Skeletal muscle satellite cell (primary cell): ENCODE results near the gene TSHZ2.

ENCODE experiments used
- H3K27me3 ChIP-seq: 2 replicates; pipeline ENCODE4 v1.7.0; 2013; ENCODE audit warnings: low read length; ENCODE audit not compliant: control insufficient read depth, insufficient read depth
- H3K36me3 ChIP-seq: 2 replicates; pipeline ENCODE4 v1.7.0; 2013; ENCODE audit warnings: mild to moderate bottlenecking, control low read depth, low read length; ENCODE audit not compliant: insufficient read depth
- H3K4me1 ChIP-seq: 2 replicates; pipeline ENCODE4 v1.7.0; 2013; ENCODE audit warnings: low read length; ENCODE audit not compliant: control insufficient read depth, insufficient read depth
- H3K4me2 ChIP-seq: 2 replicates; pipeline ENCODE4 v1.7.0; 2013; ENCODE audit warnings: mild to moderate bottlenecking, low read length
- H3K4me3 ChIP-seq: 2 replicates; pipeline ENCODE4 v1.7.0; 2013; ENCODE audit warnings: low read length
- H3K9ac ChIP-seq: 2 replicates; pipeline ENCODE4 v1.7.0; 2013; ENCODE audit warnings: mild to moderate bottlenecking, low read depth, low read length, moderate library complexity
- H3K9me3 ChIP-seq: replicated peaks from 2 replicates; pipeline ENCODE4 v1.7.0; 2013; ENCODE audit warnings: mild to moderate bottlenecking, control low read depth, low read length

Gene TSHZ2

GRCh38 chr20:53212018-53212417 is 239.9 kb downstream of the TSHZ2 start:
- Histone ChIP-seq H3K4me2 (no peak overlapping the region), H3K4me1 (no peaks in the 10 kb centered on the region), H3K36me3 (no peaks in the 10 kb centered on the region), H3K27me3 (peaks cover 6% of the 10 kb centered on the region), H3K4me3 (no peak overlapping the region), H3K9me3 (no peaks in the 10 kb centered on the region), H3K9ac (no peak overlapping the region)

GRCh38 chr20:53214392-53214791 is 242.2 kb downstream of the TSHZ2 start:
- no peaks in the 10 kb centered on the region for H3K4me1 ChIP-seq
- no peak overlapping the region for H3K9ac ChIP-seq
- no peaks in the 10 kb centered on the region for H3K36me3 ChIP-seq
- H3K4me3 ChIP-seq, result no peak overlapping the region
- H3K4me2 ChIP-seq, result no peak overlapping the region
- peaks cover 7% of the 10 kb centered on the region for H3K27me3 ChIP-seq
- no peaks in the 10 kb centered on the region for H3K9me3 ChIP-seq

GRCh38 chr20:53215166-53215565 is 243.0 kb downstream of the TSHZ2 start:
- H3K9me3 ChIP-seq, result no peaks in the 10 kb centered on the region
- no peak overlapping the region for H3K4me3 ChIP-seq
- H3K4me1 ChIP-seq, result no peaks in the 10 kb centered on the region
- no peak overlapping the region for H3K4me2 ChIP-seq
- no peak overlapping the region for H3K9ac ChIP-seq
- H3K36me3 ChIP-seq, result no peaks in the 10 kb centered on the region
- H3K27me3 ChIP-seq, result peaks cover 7% of the 10 kb centered on the region

- no peak overlapping the region for H3K4me3 ChIP-seq
- H3K27me3 ChIP-seq, result peaks cover 7% of the 10 kb centered on the region
- no peaks in the 10 kb centered on the region for H3K9me3 ChIP-seq
- no peaks in the 10 kb centered on the region for H3K36me3 ChIP-seq
- H3K4me1 ChIP-seq, result no peaks in the 10 kb centered on the region
- no peak overlapping the region for H3K9ac ChIP-seq
- H3K4me2 ChIP-seq, result no peak overlapping the region
Observed at GRCh38 chr20:53216478-53216855, 244.3 kb downstream of the TSHZ2 start.

GRCh38 chr20:53216856-53217576 is 244.9 kb downstream of the TSHZ2 start:
- H3K9me3 ChIP-seq, result no peaks in the 10 kb centered on the region
- no peak overlapping the region for H3K9ac ChIP-seq
- H3K4me1 ChIP-seq, result no peaks in the 10 kb centered on the region
- no peak overlapping the region for H3K4me3 ChIP-seq
- no peak overlapping the region for H3K4me2 ChIP-seq
- H3K27me3 ChIP-seq, result peaks cover 7% of the 10 kb centered on the region
- no peaks in the 10 kb centered on the region for H3K36me3 ChIP-seq

GRCh38 chr20:53220482-53221307 is 248.5 kb downstream of the TSHZ2 start:
- Histone ChIP-seq H3K4me3 (no peak overlapping the region), H3K9ac (no peak overlapping the region), H3K4me1 (no peaks in the 10 kb centered on the region), H3K9me3 (no peaks in the 10 kb centered on the region), H3K27me3 (peaks cover 7% of the 10 kb centered on the region), H3K4me2 (no peak overlapping the region), H3K36me3 (no peaks in the 10 kb centered on the region)

- no peak overlapping the region for H3K4me2 ChIP-seq
- H3K36me3 ChIP-seq, result no peaks in the 10 kb centered on the region
- no peak overlapping the region for H3K4me3 ChIP-seq
- no peaks in the 10 kb centered on the region for H3K9me3 ChIP-seq
- H3K27me3 ChIP-seq, result peaks cover 3% of the 10 kb centered on the region
- no peak overlapping the region for H3K9ac ChIP-seq
- no peaks in the 10 kb centered on the region for H3K4me1 ChIP-seq
Observed at GRCh38 chr20:53221731-53222130, 249.6 kb downstream of the TSHZ2 start.

GRCh38 chr20:53222416-53222815 is 250.3 kb downstream of the TSHZ2 start:
- Histone ChIP-seq H3K4me2 (no peak overlapping the region), H3K4me1 (no peaks in the 10 kb centered on the region), H3K4me3 (no peak overlapping the region), H3K36me3 (no peaks in the 10 kb centered on the region), H3K9me3 (no peaks in the 10 kb centered on the region), H3K9ac (no peak overlapping the region), H3K27me3 (no peaks in the 10 kb centered on the region)

GRCh38 chr20:53222932-53223331 is 250.8 kb downstream of the TSHZ2 start:
- no peaks in the 10 kb centered on the region for H3K4me1 ChIP-seq
- no peaks in the 10 kb centered on the region for H3K36me3 ChIP-seq
- H3K4me2 ChIP-seq, result no peak overlapping the region
- H3K9me3 ChIP-seq, result no peaks in the 10 kb centered on the region
- H3K9ac ChIP-seq, result no peak overlapping the region
- no peak overlapping the region for H3K4me3 ChIP-seq
- H3K27me3 ChIP-seq, result no peaks in the 10 kb centered on the region

GRCh38 chr20:53223626-53224172 is 251.5 kb downstream of the TSHZ2 start:
- H3K9me3 ChIP-seq, result no peaks in the 10 kb centered on the region
- H3K4me2 ChIP-seq, result no peak overlapping the region
- no peaks in the 10 kb centered on the region for H3K27me3 ChIP-seq
- H3K36me3 ChIP-seq, result no peaks in the 10 kb centered on the region
- H3K4me1 ChIP-seq, result no peaks in the 10 kb centered on the region
- no peak overlapping the region for H3K9ac ChIP-seq
- no peak overlapping the region for H3K4me3 ChIP-seq

GRCh38 chr20:53224851-53225250 is 252.7 kb downstream of the TSHZ2 start:
- Histone ChIP-seq H3K36me3 (no peaks in the 10 kb centered on the region), H3K4me2 (no peak overlapping the region), H3K9ac (no peak overlapping the region), H3K27me3 (no peaks in the 10 kb centered on the region), H3K9me3 (no peaks in the 10 kb centered on the region), H3K4me1 (no peaks in the 10 kb centered on the region), H3K4me3 (no peak overlapping the region)
